ENCODE results near the gene FTO.
"Not testable (repeated sequence)": the region's sequence is repeated elsewhere in the genome, so short reads cannot be mapped to it uniquely, and the experiment has no call there.

Gene FTO

DNA sequence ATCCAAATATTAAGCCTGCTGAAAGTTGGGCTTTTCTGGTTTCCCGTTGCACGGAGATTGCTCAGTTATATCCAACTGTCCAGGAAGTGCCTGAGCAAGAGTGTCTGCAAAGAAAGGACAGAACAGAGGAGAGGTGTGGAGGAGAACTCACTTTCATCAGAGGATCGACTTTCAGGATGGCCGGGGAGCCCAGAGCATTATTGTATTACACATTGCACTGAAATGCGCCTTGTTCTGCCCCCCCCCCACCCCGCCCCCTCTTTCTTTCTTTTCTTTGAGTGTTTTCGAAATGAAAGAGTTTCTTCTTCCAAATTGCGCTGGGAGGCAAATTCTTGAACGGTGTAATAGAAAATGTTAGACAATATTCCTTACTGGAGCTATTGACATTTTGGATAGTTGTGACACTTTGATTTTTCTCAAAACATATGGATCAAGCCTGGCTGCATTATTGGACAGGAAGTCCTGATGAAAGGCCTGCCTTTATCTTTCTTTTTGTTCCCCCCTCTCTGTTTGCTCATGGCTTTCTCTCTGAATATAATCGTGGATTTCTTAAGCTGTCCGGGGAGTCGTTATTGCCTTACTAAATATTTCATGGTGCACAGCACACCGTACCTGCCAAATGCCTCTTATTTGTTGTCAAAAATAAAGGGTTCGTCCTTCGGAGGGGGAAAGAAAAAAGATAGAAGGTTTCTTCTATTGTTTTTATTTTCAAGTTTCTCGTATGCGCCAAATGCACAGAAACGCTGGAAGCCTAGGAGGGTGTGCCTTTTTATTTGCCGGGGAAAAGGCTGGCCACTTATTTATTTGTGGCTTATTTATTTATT is 471.8 kb downstream of the FTO start:
- no peak for TF ChIP-seq CTCF (IDR thresholded peaks at IDR 0.05; ENCODE audit: borderline replicate concordance, insufficient read depth, low read depth, low read length)
- no peak overlapping the region for H3K4me3 ChIP-seq (ENCODE audit: low read depth, low read length)

- H3K4me3 ChIP-seq (ENCODE audit: low read depth, low read length), result no peak overlapping the region
- no peak for TF ChIP-seq CTCF (IDR thresholded peaks at IDR 0.05; ENCODE audit: borderline replicate concordance, insufficient read depth, low read depth, low read length)
These were observed 472.5 kb downstream of the FTO start for GRCh38 chr16:54176376-54176901.

- no peak for TF ChIP-seq CTCF (IDR thresholded peaks at IDR 0.05; ENCODE audit: borderline replicate concordance, insufficient read depth, low read depth, low read length)
- no peak overlapping the region for H3K4me3 ChIP-seq (ENCODE audit: low read depth, low read length)
These were observed 473.3 kb downstream of the FTO start for GRCh38 chr16:54177052-54177861.

DNA sequence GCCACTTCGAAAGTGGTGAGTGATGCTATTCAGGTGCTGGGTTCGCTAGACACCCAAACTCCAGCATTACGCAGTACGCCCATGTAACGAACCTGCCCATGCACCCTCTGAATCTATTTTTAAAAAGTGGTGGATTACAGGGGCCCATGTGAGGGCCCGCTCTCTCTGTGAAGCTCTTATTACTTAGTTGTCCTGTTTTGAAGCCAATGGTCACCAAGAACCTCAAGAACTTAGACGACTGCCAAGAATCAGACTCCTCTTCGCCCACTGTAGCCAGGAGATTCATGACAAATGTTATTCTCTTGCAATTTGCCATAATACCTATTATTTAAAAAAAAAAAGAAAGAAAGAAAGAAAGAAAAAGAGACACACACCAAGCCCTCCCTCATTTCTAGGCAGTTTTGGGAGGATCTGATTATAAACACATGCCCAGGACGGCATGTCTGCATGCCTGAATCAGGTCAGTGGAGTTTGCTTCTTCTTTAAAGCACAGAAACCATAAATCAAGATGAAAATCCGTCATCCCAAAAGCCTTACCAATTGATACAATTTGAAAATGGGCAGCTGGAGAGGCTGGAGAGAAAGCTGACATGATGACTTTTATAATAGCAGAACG is 474.0 kb downstream of the FTO start:
- no peak for TF ChIP-seq CTCF (IDR thresholded peaks at IDR 0.05; ENCODE audit: borderline replicate concordance, insufficient read depth, low read depth, low read length)

GRCh38 chr16:54178478-54178976 is 474.6 kb downstream of the FTO start:
- TF ChIP-seq CTCF (IDR thresholded peaks at IDR 0.05; ENCODE audit: borderline replicate concordance, insufficient read depth, low read depth, low read length), result no peak
- H3K4me3 ChIP-seq (ENCODE audit: low read depth, low read length), result no peak overlapping the region

More for the DNA sequence above, 474.0 kb downstream of the FTO start:
- no peak overlapping the region for H3K4me3 ChIP-seq (ENCODE audit: low read depth, low read length)

GRCh38 chr16:54180421-54181359 is 476.7 kb downstream of the FTO start:
- TF ChIP-seq CTCF (IDR thresholded peaks at IDR 0.05; ENCODE audit: borderline replicate concordance, insufficient read depth, low read depth, low read length), result no peak
- no peak overlapping the region for H3K4me3 ChIP-seq (ENCODE audit: low read depth, low read length)

DNA sequence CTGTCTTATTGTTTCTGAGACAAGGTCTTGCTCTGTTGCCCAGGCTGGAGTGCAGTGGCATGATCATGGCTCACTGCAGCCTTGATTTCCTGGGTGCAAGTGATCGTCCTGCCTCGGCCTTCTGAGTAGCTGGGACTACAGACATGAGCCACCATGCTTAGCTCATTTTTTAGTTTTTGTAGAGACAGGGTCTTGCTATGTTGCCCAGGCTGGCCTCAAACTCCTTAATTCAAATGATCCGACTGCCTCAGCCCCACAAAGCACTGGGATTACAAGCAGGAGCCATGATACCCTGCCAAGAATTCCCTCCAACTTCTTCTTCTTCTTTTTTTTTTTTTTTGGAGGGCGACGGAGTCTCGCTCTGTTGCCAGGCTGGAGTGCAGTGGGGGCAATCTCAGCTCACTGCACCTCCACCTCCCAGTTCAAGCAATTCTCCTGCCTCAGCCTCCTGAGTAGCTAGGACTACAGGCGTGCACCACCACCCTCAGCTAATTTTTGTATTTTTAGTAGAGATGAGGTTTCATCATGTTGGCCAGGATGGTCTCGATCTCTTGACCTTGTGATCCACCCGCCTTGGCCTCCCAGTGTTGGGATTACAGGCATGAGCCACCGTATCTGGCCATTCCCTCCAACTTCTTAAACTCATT is 477.9 kb downstream of the FTO start:
- H3K4me3 ChIP-seq (ENCODE audit: low read depth, low read length), result not testable (repeated sequence)

Measured in GM12875 (cell line).